Tibial nerve (tissue), 4 donors: ENCODE data around the gene EXOC4. TPM values are rescaled to one million over a fixed set of nuclear protein-coding genes. Genes with fewer than 3 reads are reported as not detected.

Experiments
- DNase-seq, 2 donors: peaks; one replicate each; pipeline ENCODE4 v3.0.0-alpha.2; 2019; ENCODE audit warnings: low spot score in 2 of 2
- H3K27ac ChIP-seq, 4 donors: fragments of 200-600 bp; sonication (generic) in 3 of 4; one replicate each; pipeline ENCODE4 v1.5.1; 2017 to 2019; ENCODE audit warnings: mild to moderate bottlenecking in 1 of 4
- H3K27me3 ChIP-seq, 2 donors: fragments of 200-600 bp; sonication (generic) in 1 of 2; one replicate each; pipeline versions ENCODE4 v1.5.1 to v1.6.0; 2017 to 2019
- H3K36me3 ChIP-seq, 3 donors: fragments of 200-600 bp; sonication (generic); one replicate each; pipeline ENCODE4 v1.5.1; 2018 to 2019
- H3K4me1 ChIP-seq, 4 donors: fragments of 200-600 bp; sonication (generic) in 3 of 4; one replicate each; pipeline ENCODE4 v1.5.1; 2017 to 2019
- H3K4me3 ChIP-seq, 4 donors: fragments of 200-600 bp; sonication (generic) in 3 of 4; one replicate each; pipeline ENCODE4 v1.5.1; 2017 to 2019; ENCODE audit warnings: mild to moderate bottlenecking in 1 of 4, moderate library complexity in 1 of 4
- H3K9me3 ChIP-seq, 4 donors: fragments of 200-600 bp; sonication (generic) in 3 of 4; one replicate each; pipeline ENCODE4 v1.5.1; 2017 to 2019
- EP300 ChIP-seq, 2 donors: sonication (generic); formaldehyde crosslinking; IDR thresholded peaks; one replicate each; pipeline ENCODE4 v1.6.1; 2017; ENCODE audit warnings: antibody characterized with exemption in 2 of 2, mild to moderate bottlenecking in 1 of 2
- POLR2A ChIP-seq, 2 donors: fragments of 450-650 bp; IDR thresholded peaks; one replicate each; pipeline ENCODE4 v1.6.1; 2017; ENCODE audit warnings: antibody characterized with exemption in 2 of 2, mild to moderate bottlenecking in 2 of 2, moderate library complexity in 2 of 2
- WGBS, 2 donors: methylation state at CpG; one replicate each; pipeline ENCODE4 v1.1.5; 2018; 5-methylcytosine and 5-hydroxymethylcytosine counted together
- total RNA-seq, 4 donors: library from RNA; depleted of rRNA; stranded (reverse); fragments of >200 nt; gene quantifications; one replicate each; pipeline ENCODE4 v1.1.0, GENCODE V29; 2016
- TF ChIP-seq, protein P1 (sequence below), 5 experiments: fragments of 200-600 bp in 3 of 5; fragments of 450-650 bp in 2 of 5; sonication (generic) in 3 of 5; IDR thresholded peaks; one replicate each; pipeline ENCODE4 v1.5.1; 2016 to 2019; ENCODE audit warnings: antibody characterized with exemption in 5 of 5, mild to moderate bottlenecking in 3 of 5, moderate library complexity in 2 of 5

The EXOC4 gene
- total RNA-seq, 4 donors from 2014 or later: 70.0 to 104 (median 85.8) TPM

DNA sequence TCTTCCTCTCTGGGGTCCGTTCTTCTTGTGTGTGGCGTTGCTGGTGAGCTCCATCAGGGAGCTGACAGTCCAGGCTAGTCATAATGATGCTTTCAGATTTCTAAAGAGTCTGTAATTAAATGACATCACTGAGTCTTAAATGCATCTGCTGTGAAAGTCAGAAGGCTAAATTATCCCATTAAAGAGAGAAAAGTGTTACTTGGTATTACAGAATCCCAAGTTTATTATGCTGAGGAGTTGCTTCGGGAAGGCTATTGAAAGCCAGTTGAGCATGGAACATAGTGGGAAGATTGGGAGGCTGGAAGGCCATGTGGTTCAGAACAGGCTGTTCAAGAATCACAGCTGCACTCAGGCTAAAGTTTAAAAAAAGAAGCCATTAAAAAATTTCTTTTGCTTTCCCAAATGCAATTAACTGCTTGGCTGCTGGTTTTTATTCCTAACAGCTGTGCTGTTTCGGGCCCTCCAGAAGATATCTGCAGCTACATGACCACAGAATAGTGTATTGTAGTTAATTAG, 531.7 kb downstream of the EXOC4 start:
- no peak for DNase-seq
- TF ChIP-seq POLR2A (IDR thresholded peaks at IDR 0.05) (no peak), EP300 (IDR thresholded peaks at IDR 0.05) (no peak)
- TF ChIP-seq, protein P1, sequence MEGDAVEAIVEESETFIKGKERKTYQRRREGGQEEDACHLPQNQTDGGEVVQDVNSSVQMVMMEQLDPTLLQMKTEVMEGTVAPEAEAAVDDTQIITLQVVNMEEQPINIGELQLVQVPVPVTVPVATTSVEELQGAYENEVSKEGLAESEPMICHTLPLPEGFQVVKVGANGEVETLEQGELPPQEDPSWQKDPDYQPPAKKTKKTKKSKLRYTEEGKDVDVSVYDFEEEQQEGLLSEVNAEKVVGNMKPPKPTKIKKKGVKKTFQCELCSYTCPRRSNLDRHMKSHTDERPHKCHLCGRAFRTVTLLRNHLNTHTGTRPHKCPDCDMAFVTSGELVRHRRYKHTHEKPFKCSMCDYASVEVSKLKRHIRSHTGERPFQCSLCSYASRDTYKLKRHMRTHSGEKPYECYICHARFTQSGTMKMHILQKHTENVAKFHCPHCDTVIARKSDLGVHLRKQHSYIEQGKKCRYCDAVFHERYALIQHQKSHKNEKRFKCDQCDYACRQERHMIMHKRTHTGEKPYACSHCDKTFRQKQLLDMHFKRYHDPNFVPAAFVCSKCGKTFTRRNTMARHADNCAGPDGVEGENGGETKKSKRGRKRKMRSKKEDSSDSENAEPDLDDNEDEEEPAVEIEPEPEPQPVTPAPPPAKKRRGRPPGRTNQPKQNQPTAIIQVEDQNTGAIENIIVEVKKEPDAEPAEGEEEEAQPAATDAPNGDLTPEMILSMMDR (IDR thresholded peaks at IDR 0.05): no peak
- Histone ChIP-seq H3K4me1 (no peaks in the 10 kb centered on the region), H3K27me3 (no peaks in the 10 kb centered on the region), H3K9me3 (no peaks in the 10 kb centered on the region), H3K4me3 (no peak overlapping the region), H3K27ac (no peak overlapping the region), H3K36me3 (no peaks in the 10 kb centered on the region)
- 51 to 56% methylated on average over 4 of the region's 4 CpGs for WGBS, 2 donors

DNA sequence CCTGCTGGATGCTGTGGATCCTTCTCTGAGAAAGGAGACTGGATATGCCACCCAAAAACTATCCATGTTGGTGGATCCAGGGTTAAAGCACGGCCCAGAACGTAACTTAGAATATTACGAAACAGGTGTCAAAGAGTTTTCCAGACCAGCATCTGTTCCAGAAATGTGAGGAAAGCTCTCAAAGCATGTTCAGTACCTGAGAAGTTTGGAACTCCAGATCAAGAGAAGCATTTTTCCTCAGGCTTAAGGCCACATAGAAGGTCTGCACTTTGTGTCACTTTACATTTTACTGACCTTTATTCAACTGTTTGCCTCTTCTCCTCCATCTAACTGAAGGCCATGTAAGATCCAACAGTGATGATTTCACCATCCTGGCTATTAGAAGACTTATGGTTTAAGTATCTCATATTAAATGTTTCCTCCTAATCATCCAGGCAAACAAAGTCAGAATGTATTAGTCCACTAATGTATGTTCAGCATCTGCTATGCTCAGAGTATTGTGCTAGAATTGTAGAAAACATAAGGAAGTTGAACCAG, 533.6 kb downstream of the EXOC4 start:
- TF ChIP-seq, protein P1 (IDR thresholded peaks at IDR 0.05): no peak
- TF ChIP-seq EP300 (IDR thresholded peaks at IDR 0.05) (no peak), POLR2A (IDR thresholded peaks at IDR 0.05) (no peak)
- H3K4me3 ChIP-seq: no peak overlapping the region
- no peaks in the 10 kb centered on the region for H3K27me3 ChIP-seq
- no peaks in the 10 kb centered on the region for H3K36me3 ChIP-seq
- WGBS, 2 donors: 60 to 62% methylated on average over 3 of the region's 3 CpGs
- no peak overlapping the region for H3K27ac ChIP-seq
- DNase-seq: no peak
- H3K4me1 ChIP-seq: no peaks in the 10 kb centered on the region
- H3K9me3 ChIP-seq: no peaks in the 10 kb centered on the region

DNA sequence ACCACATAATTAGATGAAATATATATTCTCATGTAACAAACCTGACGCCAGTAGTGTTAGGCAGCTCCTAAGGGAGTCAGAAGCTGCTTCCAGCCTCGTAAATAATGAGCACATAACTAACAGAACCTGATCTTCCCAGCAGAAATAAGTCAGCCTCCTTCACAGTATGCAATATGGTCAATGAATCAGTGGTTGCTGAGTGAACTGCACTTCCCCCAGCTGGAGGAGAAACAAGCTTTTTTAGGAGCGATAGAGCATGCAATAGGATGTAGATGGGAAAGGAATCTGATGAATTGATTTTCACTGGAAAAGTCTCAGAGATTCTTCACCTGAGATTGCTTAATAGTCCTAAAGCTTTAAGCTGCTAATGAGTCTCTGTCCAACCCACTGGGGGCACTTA, 537.1 kb downstream of the EXOC4 start:
- no peak for DNase-seq
- no peaks in the 10 kb centered on the region for H3K9me3 ChIP-seq
- H3K36me3 ChIP-seq: no peaks in the 10 kb centered on the region
- H3K27ac ChIP-seq: no peak overlapping the region
- H3K27me3 ChIP-seq: no peaks in the 10 kb centered on the region
- no peaks in the 10 kb centered on the region for H3K4me1 ChIP-seq
- TF ChIP-seq POLR2A (IDR thresholded peaks at IDR 0.05) (no peak), EP300 (IDR thresholded peaks at IDR 0.05) (no peak)
- TF ChIP-seq, protein P1 (IDR thresholded peaks at IDR 0.05): no peak
- WGBS, 2 donors: 72 to 90% methylated on average over 3 of the region's 3 CpGs
- H3K4me3 ChIP-seq: no peak overlapping the region

GRCh38 chr7:133790911-133791310, 538.0 kb downstream of the EXOC4 start:
- WGBS, 2 donors: 73 to 74% methylated on average over 4 of the region's 4 CpGs
- H3K9me3 ChIP-seq: no peaks in the 10 kb centered on the region
- no peak for TF ChIP-seq POLR2A (IDR thresholded peaks at IDR 0.05)
- no peak for TF ChIP-seq EP300 (IDR thresholded peaks at IDR 0.05)
- TF ChIP-seq, protein P1 (IDR thresholded peaks at IDR 0.05): no peak

GRCh38 chr7:133794479-133794878, 541.6 kb downstream of the EXOC4 start:
- Histone ChIP-seq H3K4me1 (no peaks in the 10 kb centered on the region), H3K27me3 (no peaks in the 10 kb centered on the region), H3K36me3 (no peaks in the 10 kb centered on the region), H3K9me3 (no peaks in the 10 kb centered on the region), H3K27ac (no peak overlapping the region), H3K4me3 (no peak overlapping the region)
- 47 to 48% methylated on average over 2 of the region's 2 CpGs for WGBS, 2 donors
- TF ChIP-seq, protein P1 (IDR thresholded peaks at IDR 0.05): no peak
- TF ChIP-seq POLR2A (IDR thresholded peaks at IDR 0.05): no peak
- TF ChIP-seq EP300 (IDR thresholded peaks at IDR 0.05): no peak
- DNase-seq: peak in 1 of 2 donors; percentile 29

More at GRCh38 chr7:133790911-133791310, 538.0 kb downstream of the EXOC4 start:
- Histone ChIP-seq H3K27me3 (no peaks in the 10 kb centered on the region), H3K27ac (no peak overlapping the region), H3K4me3 (no peak overlapping the region), H3K4me1 (no peaks in the 10 kb centered on the region), H3K36me3 (no peaks in the 10 kb centered on the region)
- DNase-seq: no peak
